ENCODE results near the gene ZFPM1.

The ZFPM1 gene

GRCh38 chr16:88423448-88423850 lies 29.6 kb upstream of the ZFPM1 start:
- Histone ChIP-seq H3K27ac (ENCODE audit: low read depth, low read length) (no peak overlapping the region), H3K9me2 (replicated peaks; ENCODE audit: insufficient read depth, low read length) (no peaks in the 10 kb centered on the region), H3K36me3 (ENCODE audit: low read length) (no peaks in the 10 kb centered on the region), H3K9ac (ENCODE audit: low read length) (no peak overlapping the region), H3K9me3 (ENCODE audit: insufficient read depth, low read length) (no peaks in the 10 kb centered on the region), H3K79me2 (ENCODE audit: insufficient read depth, low read length) (no peaks in the 10 kb centered on the region), H4K20me1 (ENCODE audit: low read depth, low read length) (no peaks in the 10 kb centered on the region), H3K4me3 (ENCODE audit: insufficient read depth, low read length, poor library complexity, severe bottlenecking) (no peak overlapping the region), H3F3A (ENCODE audit: insufficient read depth) (no peaks in the 10 kb centered on the region), H2AFZ (ENCODE audit: low read depth, low read length, severe bottlenecking) (no peak overlapping the region), H3K4me2 (ENCODE audit: low read depth, low read length, poor library complexity, severe bottlenecking) (no peak overlapping the region), H3K27me3 (ENCODE audit: low read length) (no peaks in the 10 kb centered on the region)
- no peak for TF ChIP-seq EZH2phosphoT487 (conservative IDR thresholded peaks at IDR 0.05; ENCODE audit: low read length)
- no peak for TF ChIP-seq CTCF (IDR thresholded peaks at IDR 0.05; ENCODE audit: insufficient read depth, low read length, poor library complexity, severe bottlenecking)

- Histone ChIP-seq H3K9me2 (replicated peaks; ENCODE audit: insufficient read depth, low read length) (no peaks in the 10 kb centered on the region), H3F3A (ENCODE audit: insufficient read depth) (no peaks in the 10 kb centered on the region), H3K27ac (ENCODE audit: low read depth, low read length) (no peak overlapping the region), H3K9me3 (ENCODE audit: insufficient read depth, low read length) (no peaks in the 10 kb centered on the region), H3K36me3 (ENCODE audit: low read length) (no peaks in the 10 kb centered on the region), H3K4me2 (ENCODE audit: low read depth, low read length, poor library complexity, severe bottlenecking) (no peak overlapping the region), H3K79me2 (ENCODE audit: insufficient read depth, low read length) (no peaks in the 10 kb centered on the region), H4K20me1 (ENCODE audit: low read depth, low read length) (no peaks in the 10 kb centered on the region), H3K9ac (ENCODE audit: low read length) (no peak overlapping the region), H3K4me3 (ENCODE audit: insufficient read depth, low read length, poor library complexity, severe bottlenecking) (no peak overlapping the region), H3K27me3 (ENCODE audit: low read length) (no peaks in the 10 kb centered on the region), H2AFZ (ENCODE audit: low read depth, low read length, severe bottlenecking) (no peak overlapping the region)
- TF ChIP-seq CTCF (IDR thresholded peaks at IDR 0.05; ENCODE audit: insufficient read depth, low read length, poor library complexity, severe bottlenecking) (no peak), EZH2phosphoT487 (conservative IDR thresholded peaks at IDR 0.05; ENCODE audit: low read length) (no peak)
Observed at GRCh38 chr16:88424587-88425235, 28.4 kb upstream of the ZFPM1 start.

GRCh38 chr16:88426018-88426417 lies 27.1 kb upstream of the ZFPM1 start:
- no peaks in the 10 kb centered on the region for H4K20me1 ChIP-seq (ENCODE audit: low read depth, low read length)
- H3K79me2 ChIP-seq (ENCODE audit: insufficient read depth, low read length) = no peaks in the 10 kb centered on the region
- H3K9me2 ChIP-seq (replicated peaks; ENCODE audit: insufficient read depth, low read length) = no peaks in the 10 kb centered on the region
- no peaks in the 10 kb centered on the region for H3F3A ChIP-seq (ENCODE audit: insufficient read depth)
- no peak overlapping the region for H3K9ac ChIP-seq (ENCODE audit: low read length)
- H3K4me3 ChIP-seq (ENCODE audit: insufficient read depth, low read length, poor library complexity, severe bottlenecking) = no peak overlapping the region
- no peak overlapping the region for H3K27ac ChIP-seq (ENCODE audit: low read depth, low read length)
- H3K27me3 ChIP-seq (ENCODE audit: low read length) = no peaks in the 10 kb centered on the region
- no peak overlapping the region for H2AFZ ChIP-seq (ENCODE audit: low read depth, low read length, severe bottlenecking)
- no peaks in the 10 kb centered on the region for H3K9me3 ChIP-seq (ENCODE audit: insufficient read depth, low read length)
- no peaks in the 10 kb centered on the region for H3K36me3 ChIP-seq (ENCODE audit: low read length)
- TF ChIP-seq EZH2phosphoT487 (conservative IDR thresholded peaks at IDR 0.05; ENCODE audit: low read length) (no peak), CTCF (IDR thresholded peaks at IDR 0.05; ENCODE audit: insufficient read depth, low read length, poor library complexity, severe bottlenecking) (no peak)
- no peak overlapping the region for H3K4me2 ChIP-seq (ENCODE audit: low read depth, low read length, poor library complexity, severe bottlenecking)

Measured in SU-DHL-6 (cell line).